Testis (tissue), 2 donors: ENCODE measurements around the gene DNAAF8.

ENCODE experiments used
- POLR2A ChIP-seq: fragments of 450-650 bp; IDR thresholded peaks from one replicate; pipeline ENCODE4 v1.6.1; 2017; ENCODE audit warnings: antibody characterized with exemption, mild to moderate bottlenecking, moderate library complexity
- TF ChIP-seq, protein P1 (sequence below), 3 experiments: fragments of 450-650 bp in 2 of 3; fragments of 200-600 bp in 1 of 3; sonication (generic) in 1 of 3; IDR thresholded peaks; one replicate each; pipeline ENCODE4 v1.5.1; 2016 to 2019; ENCODE audit warnings: antibody characterized with exemption in 3 of 3, mild to moderate bottlenecking in 2 of 3, moderate library complexity in 1 of 3

DNA sequence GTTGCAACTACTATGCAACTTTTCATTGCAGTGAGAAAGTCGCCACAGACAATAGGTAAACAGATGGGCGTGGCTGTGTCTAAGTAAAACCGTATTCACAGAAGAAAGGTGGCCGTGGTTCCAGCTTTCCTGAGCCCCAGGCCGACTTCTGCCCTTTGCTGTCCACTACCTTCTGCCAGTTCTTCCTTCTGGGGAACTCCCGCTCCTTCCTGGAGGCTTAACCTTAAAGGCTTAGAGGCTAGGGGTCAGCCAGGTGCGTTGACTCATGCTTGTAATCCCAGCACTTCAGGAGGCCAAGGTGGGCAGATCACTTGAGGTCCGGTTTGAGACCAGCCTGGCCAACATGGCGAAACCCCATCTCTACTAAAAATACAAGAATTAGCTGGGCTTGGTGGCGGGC lies 55.9 kb downstream of the DNAAF8 start:
- TF ChIP-seq, protein P1, sequence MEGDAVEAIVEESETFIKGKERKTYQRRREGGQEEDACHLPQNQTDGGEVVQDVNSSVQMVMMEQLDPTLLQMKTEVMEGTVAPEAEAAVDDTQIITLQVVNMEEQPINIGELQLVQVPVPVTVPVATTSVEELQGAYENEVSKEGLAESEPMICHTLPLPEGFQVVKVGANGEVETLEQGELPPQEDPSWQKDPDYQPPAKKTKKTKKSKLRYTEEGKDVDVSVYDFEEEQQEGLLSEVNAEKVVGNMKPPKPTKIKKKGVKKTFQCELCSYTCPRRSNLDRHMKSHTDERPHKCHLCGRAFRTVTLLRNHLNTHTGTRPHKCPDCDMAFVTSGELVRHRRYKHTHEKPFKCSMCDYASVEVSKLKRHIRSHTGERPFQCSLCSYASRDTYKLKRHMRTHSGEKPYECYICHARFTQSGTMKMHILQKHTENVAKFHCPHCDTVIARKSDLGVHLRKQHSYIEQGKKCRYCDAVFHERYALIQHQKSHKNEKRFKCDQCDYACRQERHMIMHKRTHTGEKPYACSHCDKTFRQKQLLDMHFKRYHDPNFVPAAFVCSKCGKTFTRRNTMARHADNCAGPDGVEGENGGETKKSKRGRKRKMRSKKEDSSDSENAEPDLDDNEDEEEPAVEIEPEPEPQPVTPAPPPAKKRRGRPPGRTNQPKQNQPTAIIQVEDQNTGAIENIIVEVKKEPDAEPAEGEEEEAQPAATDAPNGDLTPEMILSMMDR (IDR thresholded peaks at IDR 0.05), result no peak
- no peak for TF ChIP-seq POLR2A
